H1 (cell line): ENCODE measurements around the gene MAN1C1. TPM values are rescaled to one million over a fixed set of nuclear protein-coding genes. Genes with fewer than 3 reads are reported as not detected.

ENCODE experiments used
- CTCF ChIA-PET: fragments of 300-600 bp; sonication (Branson Sonifier 250); formaldehyde crosslinking; loops from one replicate; lab custom pipeline; 2021; ENCODE audit not compliant: partially characterized antibody; lab: Charles Lee
- POLR2A ChIA-PET: fragments of 300-600 bp; sonication (Branson Sonifier 250); formaldehyde crosslinking; loops from one replicate; lab custom pipeline; 2021; ENCODE audit warnings: inconsistent platforms; ENCODE audit not compliant: partially characterized antibody; lab: Charles Lee
- DNase-seq, 2 experiments: peaks; one replicate each; pipeline versions ENCODE4 v3.0.0 to v3.0.0-alpha.2; 2010 to 2022; ENCODE audit warnings: low spot score in 2 of 2, low read depth in 1 of 2, mixed read lengths in 1 of 2
- FAIRE-seq: peaks from 2 replicates; lab custom pipeline; 2011; peaks lifted over from hg19 to GRCh38; lab: Jason Lieb, UNC
- H2AFZ ChIP-seq: 2 replicates; pipeline ENCODE4 v1.8.1; 2012; ENCODE audit warnings: low read length, inconsistent platforms
- H2AK5ac ChIP-seq: 2 replicates; pipeline ENCODE4 v1.6.1; 2013; ENCODE audit warnings: low read depth, low read length
- H2BK120ac ChIP-seq: replicated peaks from 2 replicates; pipeline ENCODE3; 2013; ENCODE audit warnings: low read depth, low read length, inconsistent platforms
- H2BK12ac ChIP-seq: 2 replicates; pipeline ENCODE4 v1.6.1; 2013; ENCODE audit warnings: low read depth, low read length
- H2BK15ac ChIP-seq: 2 replicates; pipeline ENCODE4 v1.6.1; 2013; ENCODE audit warnings: low read length
- H2BK20ac ChIP-seq: 2 replicates; pipeline ENCODE4 v1.6.1; 2013; ENCODE audit warnings: low read length
- H2BK5ac ChIP-seq: 2 replicates; pipeline ENCODE4 v1.6.1; 2013; ENCODE audit warnings: low read depth, low read length
- H3K14ac ChIP-seq: 2 replicates; pipeline ENCODE4 v1.6.1; 2013; ENCODE audit warnings: inconsistent platforms; ENCODE audit not compliant: insufficient read length
- H3K18ac ChIP-seq: 2 replicates; pipeline ENCODE4 v1.6.1; 2013; ENCODE audit warnings: low read length; ENCODE audit errors: extremely low read depth
- H3K23ac ChIP-seq: 2 replicates; pipeline ENCODE4 v1.6.1; 2013; ENCODE audit warnings: inconsistent platforms; ENCODE audit not compliant: insufficient read length
- H3K23me2 ChIP-seq: 2 replicates; pipeline ENCODE4 v1.6.1; 2013; ENCODE audit warnings: low read depth, low read length
- H3K27ac ChIP-seq: 2 replicates; pipeline ENCODE4 v1.6.1; 2011; ENCODE audit warnings: low read depth, low read length, inconsistent platforms
- H3K27me3 ChIP-seq, 4 experiments: replicated peaks in 1 of 4; 1 replicate in 1 of 4; 2 replicates in 3 of 4; pipeline versions ENCODE4 v1.6.1 to v1.8.1; 2011 to 2013; ENCODE audit warnings: low read length in 3 of 4, mild to moderate bottlenecking in 3 of 4, inconsistent platforms in 2 of 4, mixed read lengths in 2 of 4, moderate library complexity in 1 of 4; ENCODE audit not compliant: control insufficient read depth in 3 of 4, insufficient read depth in 3 of 4; ENCODE audit errors: extremely low read depth in 1 of 4
- H3K36me3 ChIP-seq, 4 experiments: 2 replicates each; pipeline versions ENCODE4 v1.6.1 to v1.8.1; 2011 to 2013; ENCODE audit warnings: mild to moderate bottlenecking in 4 of 4, low read length in 3 of 4, moderate library complexity in 2 of 4, control low read depth in 1 of 4, inconsistent platforms in 1 of 4; ENCODE audit not compliant: insufficient read depth in 4 of 4, control insufficient read depth in 2 of 4
- H3K4ac ChIP-seq: replicated peaks from 2 replicates; pipeline ENCODE3; 2013; ENCODE audit warnings: low read length, low read depth, mixed read lengths, inconsistent platforms; ENCODE audit not compliant: insufficient read length
- H3K4me1 ChIP-seq, 4 experiments: replicated peaks in 1 of 4; 1 replicate in 1 of 4; 2 replicates in 3 of 4; pipeline versions ENCODE4 v1.6.1 to v1.8.1; 2011 to 2013; ENCODE audit warnings: low read length in 3 of 4, inconsistent platforms in 2 of 4, mixed read lengths in 1 of 4; ENCODE audit not compliant: insufficient read depth in 4 of 4, control insufficient read depth in 3 of 4
- H3K4me2 ChIP-seq, 2 experiments: 2 replicates each; pipeline versions ENCODE4 v1.6.1 to v1.8.1; 2011 to 2013; ENCODE audit warnings: low read depth in 2 of 2, low read length in 2 of 2, control low read depth in 1 of 2, inconsistent platforms in 1 of 2, mild to moderate bottlenecking in 1 of 2; ENCODE audit not compliant: insufficient read depth in 1 of 2
- H3K4me3 ChIP-seq, 4 experiments: fragments of 200-600, 300-600 bp in 1 of 4; sonication (generic), shearing (Covaris generic), sonication (Bioruptor Twin) in 1 of 4; 2 replicates each; pipeline versions ENCODE4 v1.5.1 to v1.8.1; 2011 to 2016; ENCODE audit warnings: low read length in 4 of 4, low read depth in 3 of 4, control low read depth in 2 of 4, inconsistent platforms in 2 of 4, mild to moderate bottlenecking in 2 of 4, mixed read lengths in 1 of 4, moderate library complexity in 1 of 4; ENCODE audit not compliant: insufficient read depth in 2 of 4; ENCODE audit errors: extremely low read depth in 1 of 4
- H3K56ac ChIP-seq: replicated peaks from 2 replicates; pipeline ENCODE3; 2013; ENCODE audit warnings: low read depth, mild to moderate bottlenecking, mixed read lengths, low read length, inconsistent platforms; ENCODE audit not compliant: insufficient read length
- H3K79me1 ChIP-seq: 2 replicates; pipeline ENCODE4 v1.6.1; 2013; ENCODE audit warnings: low read depth, low read length, control low read depth
- H3K79me2 ChIP-seq, 2 experiments: 2 replicates each; pipeline versions ENCODE4 v1.6.1 to v1.8.1; 2012 to 2013; ENCODE audit warnings: low read length in 2 of 2, mild to moderate bottlenecking in 2 of 2, inconsistent platforms in 1 of 2; ENCODE audit not compliant: insufficient read depth in 2 of 2, control insufficient read depth in 1 of 2
- H3K9ac ChIP-seq, 4 experiments: replicated peaks in 1 of 4; 1 replicate in 1 of 4; 2 replicates in 3 of 4; pipeline versions ENCODE4 v1.6.1 to v1.8.1; 2011 to 2013; ENCODE audit warnings: low read depth in 3 of 4, low read length in 3 of 4, control low read depth in 2 of 4, mild to moderate bottlenecking in 2 of 4, moderate library complexity in 2 of 4, inconsistent platforms in 1 of 4; ENCODE audit errors: extremely low read depth in 1 of 4
- H3K9me3 ChIP-seq, 2 experiments: 2 replicates each; pipeline versions ENCODE4 v1.6.1 to v1.8.1; 2012 to 2013; ENCODE audit warnings: mild to moderate bottlenecking in 2 of 2, moderate library complexity in 2 of 2, control low read depth in 1 of 2, inconsistent platforms in 1 of 2, low read depth in 1 of 2, low read length in 1 of 2, mixed read lengths in 1 of 2; ENCODE audit not compliant: insufficient read depth in 2 of 2
- H4K20me1 ChIP-seq, 2 experiments: replicated peaks in 1 of 2; 2 replicates each; pipeline versions ENCODE3 to v1.8.1; 2011 to 2013; ENCODE audit warnings: inconsistent platforms in 2 of 2, low read length in 2 of 2, mild to moderate bottlenecking in 1 of 2; ENCODE audit not compliant: insufficient read depth in 2 of 2, control insufficient read depth in 1 of 2
- H4K5ac ChIP-seq: 2 replicates; pipeline ENCODE4 v1.6.1; 2013; ENCODE audit warnings: low read length, low read depth, mixed read lengths, inconsistent platforms; ENCODE audit not compliant: insufficient read length
- H4K8ac ChIP-seq: 2 replicates; pipeline ENCODE4 v1.8.0; 2013; ENCODE audit warnings: mild to moderate bottlenecking, moderate library complexity, low read length, inconsistent platforms; ENCODE audit not compliant: insufficient read depth; ENCODE audit errors: extremely low read depth
- H4K91ac ChIP-seq: replicated peaks from 2 replicates; pipeline ENCODE3; 2013; ENCODE audit warnings: low read length, mixed read lengths, inconsistent platforms; ENCODE audit not compliant: insufficient read length
- BCL11A ChIP-seq, 2 experiments: IDR thresholded peaks; one replicate each; pipeline ENCODE4 v1.6.1; 2011; ENCODE audit warnings: low read depth in 2 of 2, low read length in 2 of 2, mild to moderate bottlenecking in 2 of 2
- CTBP2 ChIP-seq: IDR thresholded peaks from 2 replicates; pipeline ENCODE4 v1.7.0; 2011; ENCODE audit warnings: borderline replicate concordance, mild to moderate bottlenecking, moderate library complexity, mixed read lengths, low read length; ENCODE audit not compliant: insufficient read depth, insufficient read length
- CTCF ChIP-seq, 3 experiments: IDR thresholded peaks; 1 replicate in 2 of 3; 2 replicates in 1 of 3; pipeline versions ENCODE4 v1.5.1 to v1.6.1; 2011; ENCODE audit warnings: low read length in 3 of 3, mild to moderate bottlenecking in 3 of 3, inconsistent platforms in 2 of 3, low read depth in 1 of 3, moderate library complexity in 1 of 3; ENCODE audit not compliant: insufficient read depth in 1 of 3; ENCODE audit errors: control extremely low read depth in 1 of 3
- NRF1 ChIP-seq: IDR thresholded peaks from 2 replicates; pipeline ENCODE4 v1.6.1; 2011; ENCODE audit warnings: mild to moderate bottlenecking, low read depth, low read length, improper control_type of control experiment
- POU5F1 ChIP-seq: IDR thresholded peaks from 2 replicates; pipeline ENCODE4 v1.6.1; 2011; ENCODE audit warnings: low read depth, mild to moderate bottlenecking, low read length, moderate library complexity
- RAD21 ChIP-seq, 2 experiments: IDR thresholded peaks in 1 of 2; conservative IDR thresholded peaks in 1 of 2; 2 replicates each; pipeline ENCODE4 v1.6.1; 2011; ENCODE audit warnings: low read depth in 2 of 2, low read length in 2 of 2, improper control_type of control experiment in 1 of 2, inconsistent platforms in 1 of 2, mild to moderate bottlenecking in 1 of 2, moderate library complexity in 1 of 2
- RBBP5 ChIP-seq: IDR thresholded peaks from 2 replicates; pipeline ENCODE4 v1.7.1; 2012; ENCODE audit warnings: low read depth, mild to moderate bottlenecking, inconsistent platforms, low read length, moderate library complexity, borderline replicate concordance
- RXRA ChIP-seq: IDR thresholded peaks from 2 replicates; pipeline ENCODE4 v1.6.1; 2011; ENCODE audit warnings: low read depth, mild to moderate bottlenecking, low read length, moderate library complexity; ENCODE audit not compliant: insufficient read depth
- SP4 ChIP-seq: IDR thresholded peaks from 2 replicates; pipeline ENCODE4 v1.6.1; 2012; ENCODE audit warnings: low read length, inconsistent platforms
- TEAD4 ChIP-seq: IDR thresholded peaks from 2 replicates; pipeline ENCODE4 v1.6.1; 2012; ENCODE audit warnings: low read depth, low read length, inconsistent platforms, mixed read lengths
- WGBS, 2 experiments: shearing (Covaris generic) in 1 of 2; methylation state at CpG; one replicate each; pipeline versions ENCODE4 v1.1.6 to v1.1.7; 2013 to 2015; ENCODE audit warnings: low lambda C conversion rate in 2 of 2, mixed read lengths in 2 of 2, inconsistent platforms in 1 of 2, low coverage in 1 of 2, missing lambda C conversion rate in 1 of 2; ENCODE audit not compliant: insufficient replicate concordance in 2 of 2, insufficient coverage in 1 of 2, insufficient read length in 1 of 2; ENCODE audit errors: extremely low coverage in 1 of 2, missing lambda C conversion rate in 1 of 2; 5-methylcytosine and 5-hydroxymethylcytosine counted together
- polyA plus RNA-seq, 7 experiments: library from polyadenylated mRNA; depleted of rRNA in 3 of 7; stranded (reverse) in 5 of 7; unstranded in 2 of 7; fragments of >200 nt in 5 of 7; fragments of 200-250 nt in 2 of 7; gene quantifications; 1 replicate in 5 of 7; 2 replicates in 1 of 7; 4 replicates in 1 of 7; pipeline versions ENCODE4 v1.2.1 to v1.2.3, GENCODE V29; 2011 to 2013; ENCODE audit warnings: missing spikeins in 2 of 7, mixed read lengths in 2 of 7
- total RNA-seq: library from RNA; stranded (reverse); fragmentation: NEBNext Ultra II Directional; extraction: Animal tissue kit (Norgen Biotek cat#: 25700); gene quantifications from 2 replicates; pipeline ENCODE4 v1.2.1, GENCODE V29; 2021

MAN1C1 gene
- total and polyA plus RNA-seq, 2 of the 8 experiments (the other 6 are each of a cell fraction or from before 2014, with no cell fraction given), result 7.8 to 15.2 TPM

GRCh38 chr1:25700626-25701025, 84.0 kb downstream of the MAN1C1 start:
- Histone ChIP-seq H3K9ac (no peak overlapping the region), H3K56ac (no peak overlapping the region), H3K4ac (no peak overlapping the region), H3K4me1 (peaks cover 21 to 33% (median 30%) of the 10 kb centered on the region in 4 experiments), H2BK20ac (0 out of 2 replicates have a peak overlapping the region, but pooled peaks have one; percentile 40), H3K23ac (no peak overlapping the region), H3K23me2 (no peaks in the 10 kb centered on the region), H3K27me3 (no peaks in the 10 kb centered on the region), H4K8ac (no peak overlapping the region), H3K27ac (no peak overlapping the region), H2BK120ac (no peak overlapping the region), H3K14ac (no peak overlapping the region), H4K5ac (no peak overlapping the region), H3K4me3 (no peak overlapping the region), H2BK15ac (no peak overlapping the region), H3K79me1 (no peaks in the 10 kb centered on the region), H4K91ac (no peak overlapping the region), H2AK5ac (no peak overlapping the region), H2AFZ (no peak overlapping the region), H3K9me3 (no peaks in the 10 kb centered on the region), H3K18ac (no peak overlapping the region), H2BK5ac (0 out of 2 replicates have a peak overlapping the region, but pooled peaks have one; percentile 49), H3K4me2 (no peak overlapping the region), H2BK12ac (no peak overlapping the region), H3K36me3 (no peaks in the 10 kb centered on the region), H3K79me2 (no peaks in the 10 kb centered on the region), H4K20me1 (no peaks in the 10 kb centered on the region)
- TF ChIP-seq BCL11A (IDR thresholded peaks at IDR 0.05; ENCODE audit: low read depth in 2 of 2, low read length in 2 of 2), result no peak
- TF ChIP-seq TEAD4, result 0 out of 2 replicates have a peak, but pooled peaks have one; percentile 8
- TF ChIP-seq RBBP5, result no peak
- no peak for TF ChIP-seq POU5F1
- TF ChIP-seq CTBP2, result no peak
- peak; percentile 29 to 59 (median 29); a peak in 3 of 4 replicates for TF ChIP-seq CTCF (IDR thresholded peaks at IDR 0.05; ENCODE audit: control extremely low read depth in 1 of 3, insufficient read depth in 1 of 3, low read depth in 1 of 3, low read length in 3 of 3)
- TF ChIP-seq RAD21 (IDR thresholded peaks at IDR 0.05 in 1 of 2, conservative IDR thresholded peaks at IDR 0.05 in 1 of 2; ENCODE audit: low read depth in 2 of 2, low read length in 2 of 2), result peak; percentile 15 to 33; a peak in 2 of 4 replicates
- TF ChIP-seq NRF1, result no peak
- TF ChIP-seq SP4, result no peak
- no peak for TF ChIP-seq RXRA
- CTCF ChIA-PET, result interaction anchor here (0.8 to 1.0 kb wide), 2 partner anchors 22 to 29 kb away, joined by 3 read pairs; no protein-coding TSS in a partner anchor
- 86% methylated on average over 7 of the region's 7 CpGs; no CpG with 5 or more reads in 1 of the 2 experiments for WGBS, 2 experiments
- POLR2A ChIA-PET, result no interaction called here
- no peak for FAIRE-seq
- DNase-seq, result no peak
